SH-SY5Y (cell line): Measurements from ENCODE around the gene CBFA2T3.

Experiments
- GATA2 ChIP-seq: IDR thresholded peaks from 2 replicates; pipeline ENCODE4 v1.6.1; 2011; ENCODE audit warnings: mild to moderate bottlenecking, low read depth, low read length
- GATA3 ChIP-seq: IDR thresholded peaks from 2 replicates; pipeline ENCODE4 v1.6.1; 2011; ENCODE audit warnings: low read depth, mild to moderate bottlenecking, low read length, moderate library complexity

GRCh38 chr16:88912556-88912955 is 64.5 kb downstream of the CBFA2T3 start:
- no peak for TF ChIP-seq GATA2
- no peak for TF ChIP-seq GATA3
